Heart right ventricle (tissue), 16 donors: Measurements from ENCODE around the gene HCFC2. TPM values are rescaled to one million over a fixed set of nuclear protein-coding genes. Genes with fewer than 3 reads are reported as not detected.

Experiments
- ATAC-seq, 8 donors: fragments of 200-7000 bp; cut with Tn5 transposase; one replicate each; pipeline ENCODE4 v1.9.1; 2020; ENCODE audit warnings: mild to moderate bottlenecking in 8 of 8, moderate library complexity in 8 of 8, moderate number of reproducible peaks in 1 of 8
- DNase-seq, 2 donors: peaks; one replicate each; pipeline ENCODE4 v3.0.0-alpha.2; 2020
- H3K27ac ChIP-seq, 10 donors: fragments of 200-600 bp; sonication (generic) in 2 of 10; one replicate each; pipeline versions ENCODE4 v1.5.0 to v1.8.0; 2020 to 2022; ENCODE audit warnings: mild to moderate bottlenecking in 3 of 10
- H3K27me3 ChIP-seq, 7 donors: fragments of 200-600 bp; one replicate each; pipeline ENCODE4 v1.8.0; 2021 to 2022; ENCODE audit warnings: mild to moderate bottlenecking in 2 of 7
- H3K36me3 ChIP-seq, 9 donors: fragments of 200-600 bp; sonication (generic) in 1 of 9; one replicate each; pipeline versions ENCODE4 v1.5.0 to v1.8.0; 2020 to 2022; ENCODE audit warnings: mild to moderate bottlenecking in 2 of 9
- H3K4me1 ChIP-seq, 9 donors: fragments of 200-600 bp; sonication (generic) in 1 of 9; one replicate each; pipeline versions ENCODE4 v1.5.0 to v1.8.0; 2020 to 2022; ENCODE audit warnings: mild to moderate bottlenecking in 4 of 9
- H3K4me3 ChIP-seq, 10 donors: fragments of 200-600 bp; sonication (generic) in 2 of 10; one replicate each; pipeline versions ENCODE4 v1.5.0 to v1.8.0; 2020 to 2022; ENCODE audit warnings: mild to moderate bottlenecking in 7 of 10, moderate library complexity in 2 of 10
- H3K9me3 ChIP-seq, 11 donors: fragments of 200-600 bp in 10 of 11; sonication (generic) in 2 of 11; one replicate each; pipeline versions ENCODE4 v1.5.0 to v1.8.0; 2013 to 2022; ENCODE audit warnings: mild to moderate bottlenecking in 2 of 11, control low read depth in 1 of 11, moderate library complexity in 1 of 11
- WGBS, 2 donors: extraction: QIAGEN DNeasy Blood & Tissue Kit; methylation state at CpG; one replicate each; pipeline ENCODE4 v1.1.7; 2013; ENCODE audit warnings: inconsistent platforms in 1 of 2; 5-methylcytosine and 5-hydroxymethylcytosine counted together
- intact Hi-C, 10 donors: fragments of 100-400 bp; cut with DNase I; formaldehyde crosslinking; loops; one replicate each; pipeline versions ENCODE4 v1.11.1 to v1.14.2; 2022
- polyA plus RNA-seq, 2 donors: library from polyadenylated mRNA; stranded (reverse); fragments of 200-250 nt; gene quantifications; one replicate each; pipeline ENCODE4 v1.2.3, GENCODE V29; 2013
- total RNA-seq, 10 donors: library from RNA; stranded (reverse); fragmentation: NEBNext Ultra II Directional in 3 of 10; extraction: Animal tissue kit (Norgen Biotek cat#: 25700) in 3 of 10; gene quantifications; one replicate each; pipeline versions ENCODE4 v1.2.1 to v1.2.4, GENCODE V29; 2021 to 2023
- TF ChIP-seq, protein P1 (sequence below), 9 donors: fragments of 200-600 bp; sonication (generic) in 2 of 9; IDR thresholded peaks; one replicate each; pipeline versions ENCODE4 v1.5.0 to v1.8.0; 2021 to 2022; ENCODE audit warnings: antibody characterized with exemption in 9 of 9, mild to moderate bottlenecking in 5 of 9, moderate library complexity in 1 of 9
- donor health status: Arrhythmogenic right ventricular cardiomyopathy.
- donor health status: ischemic (EF 13 %, LVEDD 7.1; RV severe dilation, severe dysfunction).
- donor health status: healthy with polysubstance abuse.
- donor health status: DM: no; HTN: yes; CAD: no.
- donor health status: DM: no; HTN: no; CAD: no.
- donor health status: ischemic (EF 25% LVEDD 6.9; RV normal size, moderate dysfunction).
- donor health status: ischemic (EF 25% LVEDD 5.7; RV mildly dilated, moderate dysfunction).
- donor health status: healthy.
- donor health status: DM: yes; HTN: yes; CAD: no.
- donor health status: Ischemic cardiomyopathy.
- donor health status: ischemic (EF 35%, LVEDD 5.7; RV mildly dilated, moderate dysfunction).
- donor health status: nonischemic (EF 11% LVEDD 7.7; RV severe dilation, severe dysfunction).
- donor health status: DM: yes; HTN: yes; CAD: no.
- donor health status: PGD.
- donor health status: ischemic (EF 29% LVEDD 5.4; RV normal size, mild dysfunction).
- donor health status: nonischemic (EF 23%, LVEDD 6.1; RV moderate dilation, normal function).

HCFC2 gene
- total and polyA plus RNA-seq, 12 donors, result 5.1 to 13.6 (median 11.2) TPM

DNA sequence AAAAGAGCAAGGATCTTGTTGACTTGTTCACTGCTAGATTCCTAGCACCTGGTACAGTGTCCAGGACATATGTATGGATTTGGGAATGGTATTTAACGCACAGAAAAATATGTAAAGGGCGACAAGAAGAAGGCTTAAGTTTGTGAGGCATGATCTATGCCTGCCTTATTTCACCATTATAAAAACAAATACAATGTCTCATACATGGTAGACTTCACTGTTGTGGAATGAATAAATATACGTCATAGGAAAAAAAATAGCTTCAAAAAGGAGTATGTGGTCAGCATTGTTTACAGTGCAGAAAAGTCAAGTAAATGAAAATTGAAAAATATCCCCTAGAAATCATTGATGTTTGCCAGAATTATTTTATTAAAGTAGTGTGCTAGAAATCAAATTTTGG, 30.0 kb downstream of the HCFC2 start:
- 95 to 97% methylated on average over 3 of the region's 3 CpGs for WGBS, 2 donors
- Histone ChIP-seq H3K9me3 (no peaks in the 10 kb centered on the region), H3K27me3 (no peaks in the 10 kb centered on the region), H3K27ac (no peak overlapping the region), H3K4me1 (no peaks in the 10 kb centered on the region), H3K4me3 (no peak overlapping the region), H3K36me3 (peaks cover 0 to 100% (median 75%) of the 10 kb centered on the region in 9 donors)
- ATAC-seq (no peak), DNase-seq (no peak)
- intact Hi-C loops, result loop anchor here in 3 of 10 donors (10.0 kb wide), 3 partner anchors 119 to 149 kb away; a partner anchor contains a TSS
- TF ChIP-seq, protein P1, sequence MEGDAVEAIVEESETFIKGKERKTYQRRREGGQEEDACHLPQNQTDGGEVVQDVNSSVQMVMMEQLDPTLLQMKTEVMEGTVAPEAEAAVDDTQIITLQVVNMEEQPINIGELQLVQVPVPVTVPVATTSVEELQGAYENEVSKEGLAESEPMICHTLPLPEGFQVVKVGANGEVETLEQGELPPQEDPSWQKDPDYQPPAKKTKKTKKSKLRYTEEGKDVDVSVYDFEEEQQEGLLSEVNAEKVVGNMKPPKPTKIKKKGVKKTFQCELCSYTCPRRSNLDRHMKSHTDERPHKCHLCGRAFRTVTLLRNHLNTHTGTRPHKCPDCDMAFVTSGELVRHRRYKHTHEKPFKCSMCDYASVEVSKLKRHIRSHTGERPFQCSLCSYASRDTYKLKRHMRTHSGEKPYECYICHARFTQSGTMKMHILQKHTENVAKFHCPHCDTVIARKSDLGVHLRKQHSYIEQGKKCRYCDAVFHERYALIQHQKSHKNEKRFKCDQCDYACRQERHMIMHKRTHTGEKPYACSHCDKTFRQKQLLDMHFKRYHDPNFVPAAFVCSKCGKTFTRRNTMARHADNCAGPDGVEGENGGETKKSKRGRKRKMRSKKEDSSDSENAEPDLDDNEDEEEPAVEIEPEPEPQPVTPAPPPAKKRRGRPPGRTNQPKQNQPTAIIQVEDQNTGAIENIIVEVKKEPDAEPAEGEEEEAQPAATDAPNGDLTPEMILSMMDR (IDR thresholded peaks at IDR 0.05), result no peak

DNA sequence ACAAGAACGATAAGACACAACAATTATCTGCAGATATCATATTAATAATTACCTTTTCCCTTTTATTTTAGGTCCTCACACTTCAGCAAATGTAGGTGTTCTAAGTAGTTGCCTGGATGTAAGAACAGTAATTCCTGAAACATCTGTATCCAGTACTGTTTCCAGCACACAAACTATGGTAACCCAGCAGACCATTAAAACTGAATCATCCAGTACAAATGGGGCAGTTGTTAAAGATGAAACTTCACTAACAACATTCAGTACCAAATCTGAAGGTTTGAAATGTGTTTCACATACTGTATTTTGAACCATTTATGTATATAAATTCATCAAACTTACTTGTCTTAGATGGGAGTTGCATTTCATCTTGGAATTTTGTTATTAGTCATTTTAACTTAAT, 31.0 kb downstream of the HCFC2 start:
- no peaks in the 10 kb centered on the region for H3K9me3 ChIP-seq
- 91 to 92% methylated on average over 1 of the region's 1 CpG for WGBS, 2 donors
- no peaks in the 10 kb centered on the region for H3K4me1 ChIP-seq
- H3K36me3 ChIP-seq, result peaks cover 0 to 100% (median 71%) of the 10 kb centered on the region in 9 donors
- no peak for ATAC-seq
- intact Hi-C loops, result loop anchor here in 3 of 10 donors (10.0 kb wide), 3 partner anchors 120 to 150 kb away; a partner anchor contains a TSS
- TF ChIP-seq, protein P1 (IDR thresholded peaks at IDR 0.05), result no peak
- no peaks in the 10 kb centered on the region for H3K27me3 ChIP-seq
- H3K27ac ChIP-seq, result no peak overlapping the region
- H3K4me3 ChIP-seq, result no peak overlapping the region
- DNase-seq, result no peak

DNA sequence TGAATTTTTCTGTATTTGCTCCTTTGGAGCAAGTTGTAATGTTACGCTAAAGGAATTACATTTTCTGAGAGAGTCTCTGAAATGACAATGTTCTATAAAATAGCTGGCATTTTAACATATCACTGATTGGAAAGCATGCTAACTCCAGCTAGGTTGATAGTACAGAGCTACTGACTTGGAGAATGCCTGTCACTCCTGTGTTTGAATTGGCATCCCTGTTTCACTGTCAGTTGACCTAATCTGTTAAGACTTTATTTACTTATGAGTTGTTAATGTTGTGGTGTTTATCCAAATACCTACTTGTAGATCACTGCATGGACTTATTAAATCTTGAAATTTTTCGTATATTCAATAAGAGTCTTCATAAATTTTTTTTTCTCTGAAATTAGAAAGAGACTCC, 33.6 kb downstream of the HCFC2 start:
- TF ChIP-seq, protein P1 (IDR thresholded peaks at IDR 0.05), result no peak
- H3K4me3 ChIP-seq, result no peak overlapping the region
- DNase-seq, result no peak
- no peaks in the 10 kb centered on the region for H3K4me1 ChIP-seq
- H3K27me3 ChIP-seq, result no peaks in the 10 kb centered on the region
- H3K9me3 ChIP-seq, result no peaks in the 10 kb centered on the region
- intact Hi-C loops, result loop anchor here in 3 of 10 donors (10.0 kb wide), 3 partner anchors 123 to 153 kb away; a partner anchor contains a TSS
- 97% methylated on average over 2 of the region's 2 CpGs for WGBS, 2 donors
- no peak overlapping the region for H3K27ac ChIP-seq
- H3K36me3 ChIP-seq, result peaks cover 0 to 100% (median 70%) of the 10 kb centered on the region in 9 donors
- no peak for ATAC-seq

DNA sequence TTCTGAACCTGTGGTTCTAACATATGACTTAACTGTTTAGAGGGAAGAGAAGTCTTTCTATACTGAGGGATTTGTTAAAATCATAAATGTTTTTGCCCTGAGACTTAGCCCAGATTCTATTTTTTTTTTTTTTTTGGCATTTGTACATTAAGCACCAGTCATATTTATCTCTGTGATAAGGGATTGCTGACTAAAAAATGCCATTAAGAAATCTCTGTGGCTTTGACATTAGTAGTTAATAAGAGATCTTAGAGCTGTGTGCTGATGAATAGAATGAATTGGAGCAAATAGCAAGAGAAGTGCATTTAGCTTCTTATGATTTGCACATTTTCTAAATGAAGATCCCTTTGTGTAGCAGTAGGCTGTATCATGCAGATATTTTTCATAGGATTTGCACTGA, 41.1 kb downstream of the HCFC2 start:
- Histone ChIP-seq H3K4me1 (peaks cover 0 to 31% (median 12%) of the 10 kb centered on the region in 9 donors), H3K9me3 (no peaks in the 10 kb centered on the region), H3K27me3 (no peaks in the 10 kb centered on the region), H3K36me3 (peaks cover 0 to 71% (median 19%) of the 10 kb centered on the region in 9 donors), H3K4me3 (no peak overlapping the region), H3K27ac (no peak overlapping the region)
- no peak for ATAC-seq
- intact Hi-C loops, result loop anchor here in 9 of 10 donors (5.0 to 10.0 kb wide), 11 partner anchors 38 to 228 kb away; partner anchors contain the start of genes HCFC2 (in 3 of the 9), GLT8D2 (in 1 of the 9), HSP90B1 (in 1 of the 9) and TDG (in 1 of the 9)
- TF ChIP-seq, protein P1 (IDR thresholded peaks at IDR 0.05), result no peak
- DNase-seq, result no peak
